GM12891 (cell line): ENCODE data around the gene LRMDA.

Experiments used
- POLR2A ChIP-seq: IDR thresholded peaks from 2 replicates; pipeline ENCODE4 v1.6.1; 2011; ENCODE audit warnings: low read depth, low read length, control low read depth
- POLR2AphosphoS5 ChIP-seq: IDR thresholded peaks from 2 replicates; pipeline ENCODE4 v1.6.1; 2011; ENCODE audit warnings: low read depth, low read length, control low read depth
- POU2F2 ChIP-seq: IDR thresholded peaks from 2 replicates; pipeline ENCODE4 v1.6.1; 2011; ENCODE audit warnings: low read depth, mild to moderate bottlenecking, control low read depth, low read length, moderate library complexity

DNA sequence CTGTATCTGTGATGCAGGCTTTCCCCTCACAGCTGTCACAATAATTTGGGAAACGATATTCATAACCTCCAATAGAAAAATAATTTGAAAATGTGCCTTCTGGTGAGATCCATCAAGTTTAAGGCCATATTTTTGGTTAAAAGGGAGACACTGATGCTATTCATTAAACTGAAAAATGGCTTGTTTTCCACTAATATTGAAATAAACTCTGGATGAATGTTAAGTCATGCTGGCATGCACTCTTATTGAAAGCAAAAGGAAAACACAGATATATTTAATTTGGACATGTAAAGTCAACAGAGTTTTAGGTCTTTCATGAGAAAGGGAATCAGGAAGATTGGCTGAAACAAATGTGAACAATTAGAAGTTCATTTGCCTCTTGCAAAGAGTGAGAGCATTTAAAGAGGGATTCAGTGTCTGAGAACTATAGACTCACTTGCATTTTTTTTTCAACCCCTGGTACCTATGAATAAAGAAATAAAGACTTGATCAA, 879.2 kb downstream of the LRMDA start:
- TF ChIP-seq POLR2A (no peak), POLR2AphosphoS5 (no peak), POU2F2 (no peak)
